NOMO-1 treated with DMSO at 0.1 percent for 48 hours (cell line): ENCODE results near the gene LRRC75A.
"Not testable (repeated sequence)": the region's sequence is repeated elsewhere in the genome, so short reads cannot be mapped to it uniquely, and the experiment has no call there.

Experiments used
- DNase-seq: peaks from one replicate; lab custom pipeline; 2025; ENCODE audit not compliant: unreplicated experiment; lab: John Stamatoyannopoulos, UW

Gene LRRC75A

GRCh38 chr17:16491703-16492612 is at the start of gene LRRC75A:
Gene LRRC75A, minus strand, starts transcription at chr17:16492193. Its CDS starts 203 bp downstream, at chr17:16491990.
- peak; percentile 55 for DNase-seq

GRCh38 chr17:16537130-16537458 is 45.1 kb upstream of the LRRC75A start:
- no peak for DNase-seq

GRCh38 chr17:16534236-16534635 is 42.2 kb upstream of the LRRC75A start:
- DNase-seq, result no peak

GRCh38 chr17:16529906-16530305 is 37.9 kb upstream of the LRRC75A start:
- DNase-seq, result no peak

- DNase-seq, result no peak
These were observed 35.3 kb upstream of the LRRC75A start for GRCh38 chr17:16527298-16527697.

- DNase-seq, result not testable (repeated sequence)
These were observed 33.6 kb upstream of the LRRC75A start for GRCh38 chr17:16525556-16525955.

- DNase-seq, result peak; percentile 87
These were observed 29.2 kb upstream of the LRRC75A start for GRCh38 chr17:16521070-16521727.

- DNase-seq, result no peak
These were observed 27.0 kb upstream of the LRRC75A start for GRCh38 chr17:16519021-16519420.

GRCh38 chr17:16517477-16517876 is 25.5 kb upstream of the LRRC75A start:
- DNase-seq, result no peak

GRCh38 chr17:16516594-16517051 is 24.6 kb upstream of the LRRC75A start:
- DNase-seq, result no peak

- peak; percentile 36 for DNase-seq
These were observed 23.9 kb upstream of the LRRC75A start for GRCh38 chr17:16515933-16516332.

GRCh38 chr17:16513873-16514272 is 21.9 kb upstream of the LRRC75A start:
- DNase-seq, result peak; percentile 12

- DNase-seq, result peak; percentile 46
These were observed 20.0 kb upstream of the LRRC75A start for GRCh38 chr17:16512011-16512410.

GRCh38 chr17:16511593-16511992 is 19.6 kb upstream of the LRRC75A start:
- DNase-seq, result no peak

- DNase-seq, result no peak
These were observed 16.0 kb upstream of the LRRC75A start for GRCh38 chr17:16507918-16508533.

- DNase-seq, result no peak
These were observed 14.2 kb upstream of the LRRC75A start for GRCh38 chr17:16506188-16506587.

- DNase-seq, result no peak
These were observed 13.0 kb upstream of the LRRC75A start for GRCh38 chr17:16504984-16505383.

GRCh38 chr17:16496820-16497489 is 5.0 kb upstream of the LRRC75A start:
- DNase-seq, result no peak

- no peak for DNase-seq
These were observed 4.2 kb upstream of the LRRC75A start for GRCh38 chr17:16495980-16496819.

GRCh38 chr17:16495561-16495960 is 3.6 kb upstream of the LRRC75A start:
- no peak for DNase-seq
